B cell (primary cell): Measurements from ENCODE around the gene RGS7. TPM values are rescaled to one million over a fixed set of nuclear protein-coding genes. Genes with fewer than 3 reads are reported as not detected.

ENCODE experiments used
- ATAC-seq: fragments of 200-7000 bp; cut with Tn5 transposase; one replicate; pipeline ENCODE4 v1.10.0; 2021; ENCODE audit warnings: low read depth, mild to moderate bottlenecking, moderate number of reproducible peaks, moderate library complexity
- CTCF ChIA-PET: fragments of 350-600 bp; sonication (Branson Sonifier 250); formaldehyde crosslinking; loops from one replicate; lab custom pipeline; 2021; ENCODE audit warnings: antibody characterized with exemption, inconsistent platforms; lab: Charles Lee
- POLR2A ChIA-PET: fragments of 350-600 bp; sonication (Branson Sonifier 250); formaldehyde crosslinking; loops from one replicate; lab custom pipeline; 2021; ENCODE audit warnings: antibody characterized with exemption; lab: Charles Lee
- DNase-seq: peaks from one replicate; pipeline ENCODE4 v3.0.0; 2013
- H2AFZ ChIP-seq: 2 replicates; pipeline ENCODE4 v1.6.1; 2012; ENCODE audit warnings: mild to moderate bottlenecking, low read depth, low read length; ENCODE audit not compliant: insufficient read depth, poor library complexity, severe bottlenecking
- H3K27ac ChIP-seq, 2 donors: 1 replicate in 1 of 2; 2 replicates in 1 of 2; pipeline ENCODE4 v1.5.1; 2012 to 2013; ENCODE audit warnings: low read length in 2 of 2, mild to moderate bottlenecking in 2 of 2, moderate library complexity in 1 of 2
- H3K27me3 ChIP-seq, 4 experiments: fragments of 200-600 bp in 1 of 4; sonication (generic) in 1 of 4; replicated peaks in 1 of 4; 1 replicate in 2 of 4; 2 replicates in 2 of 4; pipeline versions ENCODE4 v1.6.1 to v1.7.0; 2013 to 2016; ENCODE audit warnings: low read length in 3 of 4, mild to moderate bottlenecking in 2 of 4, mixed read lengths in 1 of 4, moderate library complexity in 1 of 4; ENCODE audit not compliant: insufficient read depth in 4 of 4, control insufficient read depth in 3 of 4; ENCODE audit errors: control extremely low read depth in 1 of 4
- H3K36me3 ChIP-seq, 2 experiments: replicated peaks in 1 of 2; 1 replicate in 1 of 2; 2 replicates in 1 of 2; pipeline versions ENCODE4 v1.6.1 to v1.7.1; 2013; ENCODE audit warnings: low read length in 1 of 2; ENCODE audit not compliant: insufficient read depth in 2 of 2, control insufficient read depth in 1 of 2; ENCODE audit errors: control extremely low read depth in 1 of 2, extremely low read depth in 1 of 2
- H3K4me1 ChIP-seq, 2 donors: fragments of 200-600 bp in 1 of 2; sonication (generic) in 1 of 2; 1 replicate in 1 of 2; 2 replicates in 1 of 2; pipeline versions ENCODE4 v1.5.1 to v1.6.1; 2013 to 2017; ENCODE audit warnings: low read length in 2 of 2; ENCODE audit not compliant: control insufficient read depth in 2 of 2, insufficient read depth in 2 of 2
- H3K4me2 ChIP-seq: replicated peaks from 2 replicates; pipeline ENCODE3; 2012; ENCODE audit warnings: mild to moderate bottlenecking, low read depth, low read length; ENCODE audit not compliant: poor library complexity, severe bottlenecking
- H3K4me3 ChIP-seq, 5 experiments: fragments of 200-600 bp in 1 of 5; sonication (generic) in 1 of 5; 1 replicate in 3 of 5; 2 replicates in 2 of 5; pipeline versions ENCODE4 v1.5.1 to v1.7.0; 2011 to 2016; ENCODE audit warnings: low read length in 4 of 5, mild to moderate bottlenecking in 4 of 5, low read depth in 2 of 5, control low read depth in 1 of 5, moderate library complexity in 1 of 5; ENCODE audit not compliant: insufficient read depth in 1 of 5; ENCODE audit errors: control extremely low read depth in 1 of 5, extremely low read depth in 1 of 5
- H3K79me2 ChIP-seq: fragments of 200-600 bp; sonication (generic); one replicate; pipeline ENCODE4 v1.6.0; 2016; ENCODE audit warnings: low read length; ENCODE audit not compliant: control insufficient read depth, insufficient read depth
- H3K9ac ChIP-seq: fragments of 200-600 bp; sonication (generic); 2 replicates; pipeline ENCODE4 v1.6.1; 2017; ENCODE audit warnings: mild to moderate bottlenecking, low read length, moderate library complexity
- H3K9me3 ChIP-seq, 3 donors: one replicate each; pipeline versions ENCODE4 v1.6.1 to v1.7.1; 2013; ENCODE audit warnings: low read length in 2 of 3; ENCODE audit not compliant: control insufficient read depth in 2 of 3, insufficient read depth in 1 of 3; ENCODE audit errors: control extremely low read depth in 1 of 3
- H4K20me1 ChIP-seq: 2 replicates; pipeline ENCODE4 v1.6.0; 2012; ENCODE audit warnings: mild to moderate bottlenecking, low read length; ENCODE audit not compliant: insufficient read depth, control insufficient read depth, poor library complexity, severe bottlenecking
- H3K27ac Mint-ChIP-seq: one replicate; pipeline ENCODE4 v1.8.0; 2021; ENCODE audit warnings: mixed read lengths
- H3K27me3 Mint-ChIP-seq: one replicate; pipeline ENCODE4 v1.8.0; 2021; ENCODE audit warnings: mixed read lengths
- H3K4me1 Mint-ChIP-seq: one replicate; pipeline ENCODE4 v1.8.0; 2021; ENCODE audit warnings: mixed read lengths
- H3K4me3 Mint-ChIP-seq: one replicate; pipeline ENCODE4 v1.8.0; 2021; ENCODE audit warnings: mixed read lengths
- H3K9me3 Mint-ChIP-seq: one replicate; pipeline ENCODE4 v1.8.0; 2022; ENCODE audit warnings: mixed read lengths; ENCODE audit not compliant: insufficient read depth
- CTCF ChIP-seq: fragments of 200-600 bp; IDR thresholded peaks from one replicate; pipeline ENCODE4 v1.8.0; 2022; ENCODE audit warnings: antibody characterized with exemption, mild to moderate bottlenecking
- EZH2 ChIP-seq: IDR thresholded peaks from 2 replicates; pipeline ENCODE4 v1.6.1; 2012; ENCODE audit warnings: borderline replicate concordance, low read depth, mild to moderate bottlenecking, moderate library complexity, low read length; ENCODE audit not compliant: insufficient read depth, poor library complexity, severe bottlenecking
- WGBS: methylation state at CpG from one replicate; pipeline ENCODE4 v1.1.5; 2013; ENCODE audit warnings: missing lambda C conversion rate; ENCODE audit not compliant: insufficient coverage; 5-methylcytosine and 5-hydroxymethylcytosine counted together
- intact Hi-C: fragments of 100-400 bp; cut with micrococcal nuclease; formaldehyde crosslinking; loops from one replicate; pipeline ENCODE4 v1.10.0; 2022
- polyA plus RNA-seq: library from polyadenylated mRNA; depleted of rRNA; stranded (reverse); fragments of >200 nt; gene quantifications from 2 replicates; pipeline ENCODE4 v1.2.3, GENCODE V29; 2012
- total RNA-seq, 2 donors: library from RNA; stranded (reverse); fragments of 120-200 nt in 1 of 2; gene quantifications; 1 replicate in 1 of 2; 2 replicates in 1 of 2; pipeline versions ENCODE4 v1.2.3 to v1.2.4, GENCODE V29; 2013 to 2022

The RGS7 gene
- total and polyA plus RNA-seq, 2 donors (not counting 1 experiment from before 2014, with no cell fraction given): 0.15 to 1.8 TPM

GRCh38 chr1:240914506-240914905 is 442.5 kb downstream of the RGS7 start:
- no peak for DNase-seq
- WGBS: no CpG with 5 or more reads among the region's 1 CpG
- H3K9me3 Mint-ChIP-seq: no peaks in the 10 kb centered on the region
- no peaks in the 10 kb centered on the region for H3K9me3 ChIP-seq
- H3K4me2 ChIP-seq: no peak overlapping the region
- H3K27me3 Mint-ChIP-seq: no peaks in the 10 kb centered on the region
- TF ChIP-seq EZH2: no peak
- no peak for TF ChIP-seq CTCF
- H3K4me3 ChIP-seq: no peak overlapping the region
- no peak overlapping the region for H2AFZ ChIP-seq
- no peak overlapping the region for H3K9ac ChIP-seq
- H3K36me3 ChIP-seq: no peaks in the 10 kb centered on the region
- no peak overlapping the region for H3K4me3 Mint-ChIP-seq
- no peaks in the 10 kb centered on the region for H4K20me1 ChIP-seq
- no peaks in the 10 kb centered on the region for H3K27me3 ChIP-seq
- no peak for ATAC-seq
- intact Hi-C loops: no loop called here
- no peak overlapping the region for H3K27ac ChIP-seq
- CTCF ChIA-PET: no interaction called here
- POLR2A ChIA-PET: no interaction called here
- no peaks in the 10 kb centered on the region for H3K4me1 ChIP-seq
- H3K79me2 ChIP-seq: no peaks in the 10 kb centered on the region
- H3K27ac Mint-ChIP-seq: no peak overlapping the region
- H3K4me1 Mint-ChIP-seq: peaks cover 4% of the 10 kb centered on the region

GRCh38 chr1:240912821-240913220 is 444.2 kb downstream of the RGS7 start:
- no peak overlapping the region for H3K27ac Mint-ChIP-seq
- H3K4me3 Mint-ChIP-seq: no peak overlapping the region
- Histone ChIP-seq H3K9me3 (no peaks in the 10 kb centered on the region), H4K20me1 (no peaks in the 10 kb centered on the region), H3K4me3 (no peak overlapping the region), H3K4me1 (no peaks in the 10 kb centered on the region), H3K36me3 (no peaks in the 10 kb centered on the region), H3K79me2 (no peaks in the 10 kb centered on the region), H2AFZ (no peak overlapping the region), H3K9ac (no peak overlapping the region), H3K27me3 (no peaks in the 10 kb centered on the region), H3K4me2 (no peak overlapping the region), H3K27ac (no peak overlapping the region)
- CTCF ChIA-PET: no interaction called here
- no peaks in the 10 kb centered on the region for H3K9me3 Mint-ChIP-seq
- ATAC-seq: no peak
- POLR2A ChIA-PET: no interaction called here
- no peak for TF ChIP-seq EZH2
- TF ChIP-seq CTCF: no peak
- peaks cover 4% of the 10 kb centered on the region for H3K4me1 Mint-ChIP-seq
- DNase-seq: no peak
- intact Hi-C loops: no loop called here
- H3K27me3 Mint-ChIP-seq: no peaks in the 10 kb centered on the region
- no CpG with 5 or more reads among the region's 4 CpGs for WGBS
